Measurements from ENCODE around the gene SPSB2.

DNA sequence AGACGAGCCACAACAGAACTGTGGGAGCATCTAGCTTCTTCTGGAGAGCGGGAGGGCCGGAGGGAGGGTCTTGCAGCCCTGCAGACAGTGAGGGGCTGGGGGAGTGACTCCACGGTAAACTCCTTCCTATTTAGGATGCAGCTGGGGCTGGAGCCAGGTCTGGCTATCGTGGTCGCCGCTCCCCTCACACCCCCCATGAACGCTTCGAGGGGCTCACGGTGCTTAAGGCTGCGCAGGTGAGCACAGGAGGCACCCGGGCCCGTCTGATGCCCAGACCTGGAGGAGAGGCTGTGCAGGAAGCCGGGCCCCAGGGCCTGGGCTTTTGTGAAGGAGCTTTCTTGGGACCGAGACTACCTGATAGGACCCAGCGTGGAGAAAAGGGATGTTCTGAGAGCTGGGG lies 36.3 kb downstream of the SPSB2 start:
- TF ChIP-seq, protein P1, sequence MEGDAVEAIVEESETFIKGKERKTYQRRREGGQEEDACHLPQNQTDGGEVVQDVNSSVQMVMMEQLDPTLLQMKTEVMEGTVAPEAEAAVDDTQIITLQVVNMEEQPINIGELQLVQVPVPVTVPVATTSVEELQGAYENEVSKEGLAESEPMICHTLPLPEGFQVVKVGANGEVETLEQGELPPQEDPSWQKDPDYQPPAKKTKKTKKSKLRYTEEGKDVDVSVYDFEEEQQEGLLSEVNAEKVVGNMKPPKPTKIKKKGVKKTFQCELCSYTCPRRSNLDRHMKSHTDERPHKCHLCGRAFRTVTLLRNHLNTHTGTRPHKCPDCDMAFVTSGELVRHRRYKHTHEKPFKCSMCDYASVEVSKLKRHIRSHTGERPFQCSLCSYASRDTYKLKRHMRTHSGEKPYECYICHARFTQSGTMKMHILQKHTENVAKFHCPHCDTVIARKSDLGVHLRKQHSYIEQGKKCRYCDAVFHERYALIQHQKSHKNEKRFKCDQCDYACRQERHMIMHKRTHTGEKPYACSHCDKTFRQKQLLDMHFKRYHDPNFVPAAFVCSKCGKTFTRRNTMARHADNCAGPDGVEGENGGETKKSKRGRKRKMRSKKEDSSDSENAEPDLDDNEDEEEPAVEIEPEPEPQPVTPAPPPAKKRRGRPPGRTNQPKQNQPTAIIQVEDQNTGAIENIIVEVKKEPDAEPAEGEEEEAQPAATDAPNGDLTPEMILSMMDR (IDR thresholded peaks at IDR 0.05; ENCODE audit: low read depth, low read length): no peak
- TF ChIP-seq EZH2phosphoT487 (IDR thresholded peaks at IDR 0.05; ENCODE audit: low read depth): no peak
